ENCODE measurements around the gene FGD3.

Gene FGD3

DNA sequence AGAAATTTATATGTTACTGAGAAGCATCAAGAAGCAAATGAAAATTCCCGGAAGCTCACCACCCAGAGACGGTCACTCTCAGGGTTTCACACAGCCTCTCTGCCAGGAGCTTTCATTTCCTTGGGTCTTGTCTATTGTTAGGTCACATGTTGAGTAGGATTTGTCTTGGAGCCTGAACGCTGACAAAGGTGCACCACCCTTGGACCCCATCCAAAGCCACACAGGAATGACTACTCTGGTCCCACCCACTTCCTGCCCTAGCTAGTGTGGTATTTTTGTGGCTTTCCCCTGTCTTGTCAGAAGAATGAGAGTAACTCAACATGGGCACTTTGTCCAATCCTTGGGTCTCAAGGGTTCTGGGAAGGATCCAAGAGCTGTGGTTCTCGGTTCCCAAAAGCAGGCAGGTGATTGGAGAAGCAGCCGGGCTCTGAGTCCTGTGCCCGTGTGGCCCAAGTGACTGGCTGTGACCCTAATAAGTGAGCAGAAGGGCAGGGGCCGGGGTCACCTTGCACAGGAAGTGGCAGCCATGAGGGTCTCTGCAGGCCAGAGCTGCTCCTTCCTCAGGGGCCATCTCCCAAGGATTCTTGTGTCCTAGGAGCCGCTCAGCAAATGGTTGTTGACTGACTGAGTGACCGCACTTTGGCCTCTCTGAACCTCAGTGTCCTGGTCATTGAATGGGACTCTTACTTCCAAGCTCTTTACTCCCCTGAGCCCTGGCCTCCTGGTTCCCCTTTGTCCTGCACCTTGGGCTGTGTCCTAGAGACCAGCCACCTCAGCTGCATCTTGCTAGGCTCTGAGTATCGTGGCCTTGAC is 6.9 kb downstream of the FGD3 start:
- no peak for DNase-seq (ENCODE audit: low spot score)

DNA sequence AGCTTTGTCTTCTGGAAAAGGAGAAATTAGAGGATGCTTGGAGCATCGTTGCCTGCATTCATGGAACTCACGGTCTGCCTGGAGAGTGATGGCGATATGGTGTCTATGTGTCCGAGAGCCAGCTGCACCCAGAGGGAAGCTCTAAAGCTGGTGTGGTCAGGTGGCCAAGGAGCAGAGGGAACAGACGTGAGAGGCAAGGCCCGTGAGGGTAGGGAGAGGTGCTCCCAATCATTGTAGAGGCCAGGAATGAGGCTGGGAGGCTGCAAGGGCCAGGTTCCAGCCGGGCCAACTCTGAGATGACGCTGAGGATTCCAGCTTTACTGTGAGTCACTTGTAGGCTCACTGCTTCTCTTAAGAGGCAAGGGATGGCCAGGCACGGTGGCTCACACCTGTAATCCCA is 7.6 kb downstream of the FGD3 start:
- no peak for DNase-seq (ENCODE audit: low spot score)

DNA sequence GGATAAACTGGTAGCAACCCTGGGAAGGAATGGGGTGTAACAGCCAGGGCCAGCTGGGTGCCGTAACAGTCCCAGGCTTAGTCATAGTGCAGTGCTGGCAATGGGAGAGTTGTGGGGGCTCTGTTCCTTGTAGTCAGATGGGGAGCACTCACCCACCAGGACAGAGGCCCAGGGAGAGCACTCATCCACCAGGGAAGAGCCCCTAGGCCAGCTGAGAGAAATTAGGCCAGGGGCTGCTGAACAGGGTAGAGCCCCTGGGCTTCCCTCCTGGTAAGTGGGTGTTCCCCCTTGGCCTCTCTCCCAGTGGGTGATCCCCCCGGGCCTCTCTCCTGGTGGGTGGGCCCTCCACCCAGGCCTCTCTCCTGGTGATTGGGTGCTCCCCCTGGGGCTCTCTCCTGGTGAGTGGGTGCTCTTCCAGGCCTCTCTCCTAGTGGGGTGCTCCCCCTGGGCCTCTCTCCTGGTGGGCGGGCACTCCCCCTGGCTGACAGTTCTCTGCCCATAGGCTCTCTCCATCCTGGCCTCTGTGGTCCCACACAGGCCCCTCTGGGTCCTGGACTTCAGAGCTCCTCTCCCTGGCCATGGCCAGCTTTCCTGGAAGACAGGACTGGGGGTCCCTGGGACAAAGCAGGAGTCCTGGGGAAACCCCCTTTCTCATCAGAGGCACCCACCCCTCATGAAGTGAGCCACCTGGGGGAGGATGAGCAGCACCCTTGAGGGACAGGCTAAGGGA is 13.4 kb downstream of the FGD3 start:
- no peak for DNase-seq (ENCODE audit: low spot score)

DNA sequence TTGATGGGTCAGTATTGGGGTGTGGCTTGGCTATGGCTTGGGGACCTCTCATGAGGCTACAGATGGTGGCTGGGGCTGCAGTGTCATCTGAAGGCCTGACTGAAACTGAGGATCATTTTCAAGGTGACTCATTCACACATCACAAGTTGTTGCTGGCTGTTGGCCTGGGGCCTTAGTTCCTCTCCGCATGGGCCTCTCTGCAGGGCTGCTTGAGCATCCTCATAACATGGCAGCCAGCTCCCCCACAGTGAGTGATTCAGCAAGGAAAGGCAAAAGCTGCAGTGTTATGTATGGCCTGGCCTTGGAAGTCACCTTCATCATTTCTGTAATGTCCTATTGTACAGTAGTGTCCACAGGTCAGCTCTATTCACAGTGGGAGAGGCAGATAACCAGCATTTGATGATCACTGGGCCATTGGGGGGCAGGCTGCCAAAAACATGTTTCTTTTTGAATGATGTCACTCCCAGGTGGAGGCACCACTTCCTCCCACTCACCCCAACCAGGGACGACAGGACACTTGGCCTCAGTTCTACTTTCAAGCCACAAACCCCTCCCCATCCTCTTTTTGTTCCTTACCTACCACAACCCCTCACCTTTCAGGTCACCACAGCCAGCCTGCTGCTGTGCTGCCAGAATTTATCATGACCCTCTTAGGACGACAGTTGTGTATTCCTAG is 14.4 kb downstream of the FGD3 start:
- DNase-seq (ENCODE audit: low spot score): no peak

DNA sequence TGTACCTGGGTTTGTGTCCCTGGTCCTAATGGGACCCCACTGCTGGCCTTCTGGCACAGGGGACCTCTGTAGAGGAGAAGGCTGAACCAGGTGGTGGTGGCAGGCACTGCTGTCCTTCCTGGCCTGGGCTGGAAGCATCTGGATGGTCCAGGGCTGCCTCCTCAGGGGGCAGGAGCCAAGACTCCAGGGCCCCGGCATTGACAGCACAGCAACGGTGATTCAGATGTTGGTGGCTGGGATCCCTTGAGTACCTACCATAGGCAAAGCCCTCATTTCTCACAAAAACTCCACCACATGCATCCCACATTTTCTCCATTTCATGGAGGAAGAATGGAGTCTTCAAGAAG is 15.0 kb downstream of the FGD3 start:
- DNase-seq (ENCODE audit: low spot score): no peak

DNA sequence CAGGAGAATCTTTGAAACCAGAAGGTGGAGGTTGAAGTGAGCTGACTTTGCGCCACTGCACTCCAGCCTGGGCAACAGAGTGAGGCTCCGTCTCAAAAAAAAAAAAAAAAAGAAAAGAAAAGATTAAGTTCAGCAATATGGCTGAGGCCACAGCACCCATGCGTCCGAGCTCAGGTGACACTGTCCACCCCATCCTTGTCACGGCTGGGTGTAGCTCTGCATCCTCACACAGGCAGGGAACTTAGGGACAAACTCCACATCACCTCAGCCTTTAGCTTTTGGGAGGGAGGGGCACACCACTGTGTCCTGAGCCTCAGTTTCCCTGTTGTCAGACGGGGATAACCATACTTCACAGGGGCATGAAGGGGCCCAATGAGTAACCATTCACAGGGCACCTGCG is 15.5 kb downstream of the FGD3 start:
- no peak for DNase-seq (ENCODE audit: low spot score)

DNA sequence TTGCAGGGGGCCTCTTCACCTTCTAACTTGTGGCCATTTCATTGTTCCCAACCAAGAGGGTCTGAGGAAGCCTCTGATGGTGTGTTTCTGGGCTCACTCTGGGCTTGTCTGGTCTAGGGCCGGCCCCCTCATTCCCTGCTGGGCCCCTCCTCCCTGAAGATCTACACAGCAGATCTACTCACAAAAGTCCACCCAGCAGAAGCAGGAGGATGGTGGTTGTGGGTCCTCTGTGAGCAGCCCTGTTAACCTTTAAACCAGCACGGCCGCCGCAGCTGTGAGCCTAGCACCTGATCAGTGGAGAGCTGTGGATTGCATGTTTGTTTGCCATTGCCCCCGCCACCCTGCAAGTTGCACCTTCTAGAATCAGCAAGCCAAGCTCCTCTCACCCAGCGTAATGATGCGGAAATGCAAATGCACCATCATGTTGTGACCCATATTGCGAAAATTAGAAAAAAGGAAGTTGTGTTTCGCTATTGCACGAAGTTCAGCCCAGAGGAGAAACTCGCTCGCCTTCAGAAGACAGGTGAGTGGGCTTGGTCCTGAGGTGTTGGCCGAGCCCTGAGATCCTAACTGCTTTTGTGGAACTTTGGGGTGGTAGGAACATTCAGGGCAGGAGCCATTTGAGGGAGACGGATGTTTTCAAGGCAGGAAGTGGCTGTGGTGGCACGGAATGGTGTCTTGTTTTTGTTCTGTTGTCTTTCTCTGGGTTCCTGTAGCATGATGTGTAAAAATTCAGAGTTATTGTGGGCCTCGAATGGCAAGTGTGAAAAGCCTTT is 16.7 kb downstream of the FGD3 start:
- DNase-seq (ENCODE audit: low spot score): no peak

DNA sequence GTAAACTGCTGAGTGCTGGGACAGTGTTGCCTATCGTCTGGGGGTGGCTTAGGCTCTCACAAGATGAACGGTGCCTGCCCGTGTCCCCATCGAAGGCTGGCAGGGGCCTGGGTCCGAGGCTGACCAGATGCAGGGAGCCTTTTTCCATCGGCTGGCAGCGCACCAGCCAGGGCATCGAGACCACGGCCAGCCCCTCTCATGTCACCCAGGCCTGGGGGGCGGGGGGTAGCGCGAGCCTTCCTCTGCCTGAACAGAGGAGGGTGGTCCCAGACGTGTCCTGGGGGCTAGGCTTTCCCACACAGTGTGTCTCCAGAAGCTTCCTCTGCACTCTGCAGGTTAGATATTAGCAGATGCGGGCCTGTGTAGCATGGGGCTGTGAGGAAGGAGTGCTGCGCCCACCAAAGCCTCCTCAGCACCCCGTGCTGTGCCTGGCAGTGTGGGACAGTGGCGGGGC is 17.3 kb downstream of the FGD3 start:
- DNase-seq (ENCODE audit: low spot score): no peak

DNA sequence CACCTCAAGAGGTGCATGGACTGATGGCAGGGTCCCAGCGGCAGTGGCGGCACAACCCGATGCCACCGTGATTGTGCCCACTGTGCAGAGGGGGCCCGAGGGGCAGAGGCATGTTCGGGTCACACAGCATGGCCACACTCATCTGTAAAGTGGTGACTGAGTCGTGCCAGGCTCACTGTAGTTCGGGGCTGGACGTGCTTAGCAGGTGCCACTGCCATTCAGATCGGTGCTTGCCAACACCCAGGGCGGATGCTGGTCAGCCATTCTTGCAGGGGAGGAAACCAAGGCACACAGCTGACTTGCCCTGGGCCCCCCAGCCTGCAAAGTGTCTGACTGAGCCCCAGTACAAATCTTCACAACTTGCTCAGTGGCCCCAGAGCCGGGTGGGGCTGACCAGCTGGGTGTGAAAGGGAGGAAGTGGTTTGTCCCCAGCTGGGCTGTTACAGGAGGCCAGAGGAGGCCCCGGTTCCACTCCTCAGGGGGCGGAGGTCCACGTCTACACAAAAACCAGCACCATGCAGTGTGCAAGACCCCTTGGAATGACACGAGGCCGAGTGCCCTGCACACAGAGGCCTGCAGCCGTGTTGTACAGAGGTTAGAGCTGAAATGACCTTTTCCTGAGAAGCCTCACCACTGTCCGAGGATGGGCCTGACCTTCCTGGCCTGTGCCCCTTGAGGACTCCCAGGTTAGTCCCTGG is 17.9 kb downstream of the FGD3 start:
- no peak for DNase-seq (ENCODE audit: low spot score)

DNA sequence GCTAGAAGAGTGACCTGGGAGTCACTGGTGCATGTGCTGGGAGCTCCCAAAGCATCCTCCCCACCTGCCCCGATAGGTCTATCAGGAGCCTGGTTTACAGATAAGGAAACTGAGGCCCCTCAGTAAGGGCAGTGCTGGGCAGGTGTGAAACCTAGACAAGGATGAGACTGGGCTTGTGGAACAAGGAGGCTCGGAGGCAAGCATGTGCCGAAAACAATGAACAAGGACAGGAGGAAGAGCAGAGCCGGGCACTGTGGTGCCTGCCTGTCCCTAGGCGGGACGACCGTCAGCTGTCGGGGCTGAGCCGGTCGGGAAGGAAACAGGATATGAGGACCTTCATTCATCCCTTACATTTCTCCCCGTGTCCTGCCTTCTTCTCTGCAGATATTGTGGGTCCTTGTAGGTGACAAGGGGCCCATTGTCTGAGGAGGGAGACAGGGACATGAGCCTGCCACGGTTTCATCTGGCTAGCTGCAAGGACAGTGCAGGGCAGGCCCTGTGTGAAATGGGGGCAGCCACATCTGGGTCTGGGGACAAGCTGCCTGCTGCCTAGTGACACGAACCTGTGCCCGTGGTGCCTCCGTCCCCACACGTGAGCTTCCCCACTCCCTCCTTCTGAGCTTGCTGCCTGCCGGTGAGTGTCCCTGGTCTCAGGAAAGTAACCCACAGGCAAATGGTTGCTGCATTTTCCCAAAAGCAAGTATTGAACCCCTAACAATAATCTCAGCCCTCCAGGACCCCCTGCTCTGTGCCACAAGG is 18.6 kb downstream of the FGD3 start:
- no peak for DNase-seq (ENCODE audit: low spot score)

DNA sequence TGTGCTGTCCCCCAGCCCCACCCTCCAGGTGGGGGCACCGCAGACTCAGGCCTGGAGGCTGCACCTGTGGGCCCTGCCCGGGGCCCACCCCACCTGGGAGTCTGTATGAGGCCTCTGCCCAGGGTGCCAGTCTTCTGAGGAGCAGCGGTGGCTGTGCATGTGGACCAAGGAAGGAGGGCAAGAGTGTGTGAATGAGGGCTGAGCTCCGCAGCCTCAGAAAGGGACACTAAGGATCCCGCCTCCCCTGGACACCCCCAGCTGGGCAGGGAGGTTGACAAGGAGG is 19.1 kb downstream of the FGD3 start:
- no peak for DNase-seq (ENCODE audit: low spot score)

DNA sequence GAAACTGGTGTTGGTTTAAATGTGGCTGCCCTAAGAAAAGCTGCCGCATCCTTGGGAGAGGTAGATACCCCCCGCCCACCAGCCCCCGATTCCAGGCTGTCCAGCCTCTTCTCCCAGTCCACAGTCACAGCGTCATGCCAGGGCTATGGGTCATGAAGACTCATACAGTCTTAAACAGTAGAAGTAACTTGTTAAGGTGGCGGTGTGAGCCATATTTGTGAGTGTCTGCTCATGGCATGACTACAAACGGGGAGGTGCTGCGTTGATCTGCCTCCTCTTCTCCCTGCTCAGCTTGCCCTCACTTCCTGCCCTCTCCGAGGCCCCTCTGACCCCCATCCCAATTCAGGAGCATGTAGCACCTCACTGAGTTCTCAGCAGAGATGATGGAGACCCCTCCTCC is 20.8 kb downstream of the FGD3 start:
- no peak for DNase-seq (ENCODE audit: low spot score)

DNA sequence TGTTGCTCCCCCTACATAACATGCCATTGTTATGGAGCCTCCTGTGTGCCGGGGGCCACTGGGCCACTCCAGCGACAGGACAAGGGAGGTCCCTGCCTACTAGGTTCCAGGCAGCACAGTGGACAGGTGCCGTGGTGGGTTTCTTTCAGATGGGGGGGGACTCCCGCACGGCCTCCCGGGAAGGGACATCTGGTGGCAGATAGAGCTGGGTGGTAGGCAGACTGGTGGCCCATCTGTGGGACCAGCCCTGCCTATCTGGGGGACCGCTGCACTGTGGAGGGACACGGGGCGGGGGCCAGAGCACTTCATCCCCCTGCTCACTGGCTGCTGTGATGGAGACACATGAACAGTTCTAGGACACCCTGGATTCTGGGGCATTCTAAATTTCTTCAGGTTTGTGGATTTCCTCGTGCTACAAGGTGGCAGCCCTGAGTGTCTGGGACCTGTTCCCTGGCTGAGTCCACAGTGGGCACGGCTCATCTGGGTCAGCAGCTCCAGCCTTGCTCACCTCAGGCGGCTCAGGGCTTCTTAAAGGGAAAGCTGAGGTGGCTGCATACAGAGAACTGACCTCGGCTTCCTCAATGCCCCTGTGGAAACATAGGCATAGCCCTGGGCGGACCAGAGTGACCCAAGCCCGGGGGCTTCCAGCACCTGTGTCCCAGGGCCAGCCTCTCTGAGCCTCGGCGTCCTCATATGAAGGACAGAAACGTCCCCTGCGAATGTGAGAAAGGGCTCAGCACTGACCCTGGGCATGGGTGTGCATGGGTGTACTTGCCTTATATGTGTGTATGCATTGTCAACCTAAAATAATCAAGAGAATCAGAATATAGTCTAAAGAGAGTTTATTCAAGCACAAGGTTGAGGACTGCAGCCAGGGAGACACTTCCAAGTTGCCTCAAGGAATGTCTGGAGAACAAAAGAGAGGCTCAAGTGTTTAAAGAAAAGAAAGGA is 22.5 kb downstream of the FGD3 start:
- no peak for DNase-seq (ENCODE audit: low spot score)

DNA sequence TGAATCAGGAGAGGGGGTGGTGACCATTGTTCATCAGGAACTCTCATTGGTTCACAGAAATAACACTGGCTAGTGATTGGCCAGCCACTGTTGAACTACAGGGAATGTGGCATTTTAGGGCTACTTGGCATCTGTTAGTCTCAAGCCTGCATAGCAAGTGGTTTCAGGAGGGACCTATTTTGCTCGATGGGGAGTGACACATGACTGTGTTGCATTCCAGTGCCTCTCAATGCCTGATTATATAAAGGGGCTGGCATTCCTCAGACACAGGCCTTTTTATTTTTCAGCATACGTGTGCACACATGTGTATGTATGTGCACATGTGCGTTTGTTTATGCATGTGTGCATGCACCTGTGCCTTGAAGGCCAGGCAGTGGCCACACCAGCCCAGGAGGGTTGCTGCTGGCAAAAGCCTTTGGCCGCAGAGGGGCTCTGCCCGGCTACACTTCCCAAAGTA is 23.2 kb downstream of the FGD3 start:
- DNase-seq (ENCODE audit: low spot score): no peak

DNA sequence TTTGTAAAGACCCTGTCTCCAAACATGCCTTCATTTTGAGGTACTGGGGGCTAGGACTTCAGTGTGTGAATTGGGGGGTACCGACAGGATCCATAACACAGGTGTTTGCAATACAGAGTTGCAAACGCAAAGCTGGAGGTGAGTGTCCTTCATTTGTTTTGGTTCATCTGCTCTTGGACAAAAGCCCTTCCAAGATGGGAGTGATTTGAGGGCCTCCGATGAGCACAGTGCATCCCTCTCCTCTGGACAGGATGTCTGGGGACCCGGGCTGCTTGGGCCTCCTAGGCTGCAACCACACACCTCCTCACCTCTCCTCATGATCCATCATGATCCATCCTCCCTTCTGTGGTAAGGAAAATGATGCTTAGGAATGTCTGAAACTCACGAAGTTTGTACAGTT is 23.8 kb downstream of the FGD3 start:
- DNase-seq (ENCODE audit: low spot score): no peak

DNA sequence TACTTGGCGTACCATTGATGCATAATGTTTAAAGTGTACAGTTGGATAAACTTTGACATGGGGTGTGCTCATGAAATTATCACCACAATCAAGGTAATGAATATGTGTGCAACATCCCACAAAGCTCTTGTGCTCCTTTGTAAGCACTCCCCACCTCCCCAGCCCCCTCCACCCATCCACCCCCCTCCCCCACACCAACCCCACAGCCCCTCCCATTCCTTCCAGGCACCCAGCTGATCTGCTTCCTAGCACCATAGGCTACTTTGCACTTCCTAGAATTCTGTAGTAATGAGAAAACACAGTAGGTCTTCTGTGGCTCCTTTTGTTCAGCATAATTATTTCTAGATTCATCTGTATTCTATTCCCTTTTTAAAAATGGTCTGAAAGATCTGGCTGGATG is 24.5 kb downstream of the FGD3 start:
- DNase-seq (ENCODE audit: low spot score): no peak

DNA sequence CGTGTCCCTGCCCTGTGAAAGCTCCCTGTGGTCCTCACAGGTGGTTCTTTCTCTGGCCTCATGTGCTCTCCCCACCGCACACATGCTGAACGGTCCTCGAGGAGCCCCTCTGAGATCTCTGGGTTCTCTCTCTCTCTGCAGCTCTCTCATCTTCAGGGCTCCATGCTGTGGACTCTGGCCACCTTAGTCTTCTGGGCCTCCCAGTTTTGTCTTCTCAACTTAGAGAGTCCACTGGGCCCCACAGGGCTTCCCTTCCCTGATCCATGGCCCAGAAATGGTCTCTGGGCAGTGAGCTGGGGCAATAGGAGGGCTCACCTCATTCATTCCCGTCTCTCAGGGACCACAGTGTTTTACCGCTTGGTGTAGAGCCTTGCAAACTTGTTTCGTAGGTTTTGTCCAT is 26.4 kb downstream of the FGD3 start:
- DNase-seq (ENCODE audit: low spot score): no peak

DNA sequence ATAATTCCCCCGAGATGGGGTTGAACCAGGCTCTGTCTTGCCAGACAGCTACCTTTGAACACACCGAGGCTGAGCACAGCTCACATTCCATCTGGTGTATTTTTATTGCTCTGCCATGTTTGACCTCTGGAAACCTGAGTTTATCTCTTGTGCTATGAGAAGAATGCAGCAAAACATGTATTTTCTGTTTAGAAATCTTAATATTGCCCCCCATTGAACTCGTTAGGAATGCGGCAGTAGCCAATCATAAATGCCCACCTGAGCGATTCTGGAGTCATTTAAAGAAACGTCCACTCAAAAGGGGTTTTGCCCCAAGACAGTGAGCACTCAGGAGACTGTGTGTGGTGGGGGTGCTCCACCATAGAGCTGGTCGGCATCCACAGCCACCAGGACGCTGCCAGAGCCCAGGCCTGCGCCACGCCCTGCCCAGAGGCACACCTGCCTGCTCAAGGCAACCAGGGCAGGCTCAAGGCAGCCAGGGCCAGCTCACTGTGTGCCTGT is 26.9 kb downstream of the FGD3 start:
- no peak for DNase-seq (ENCODE audit: low spot score)
